ENCODE results near the gene EPHA6.

- no peak for TF ChIP-seq POLR2A (IDR thresholded peaks at IDR 0.05; ENCODE audit: low read depth, low read length)
- no peak for TF ChIP-seq POLR2AphosphoS5 (IDR thresholded peaks at IDR 0.05; ENCODE audit: insufficient read depth, low read depth, low read length)
- TF ChIP-seq EZH2 (IDR thresholded peaks at IDR 0.05; ENCODE audit: borderline replicate concordance, low read depth, low read length, severe bottlenecking) = no peak
Observed at GRCh38 chr3:96931119-96931862, 116.9 kb downstream of the EPHA6 start.

All from endothelial cell of umbilical vein (primary cell).